Endothelial cell of umbilical vein (primary cell): Measurements from ENCODE around the gene PPP4R4.

ENCODE experiments used
- EZH2 ChIP-seq: IDR thresholded peaks from 2 replicates; pipeline ENCODE4 v1.6.1; 2012; ENCODE audit warnings: borderline replicate concordance, low read depth, mild to moderate bottlenecking, moderate library complexity, low read length, inconsistent platforms; ENCODE audit not compliant: severe bottlenecking
- FOS ChIP-seq: IDR thresholded peaks from 2 replicates; pipeline ENCODE4 v1.6.1; 2011; ENCODE audit warnings: mild to moderate bottlenecking, low read length, moderate library complexity, borderline replicate concordance; ENCODE audit not compliant: insufficient read depth
- POLR2A ChIP-seq: IDR thresholded peaks from 2 replicates; pipeline ENCODE4 v1.6.1; 2012; ENCODE audit warnings: low read depth, mild to moderate bottlenecking, control low read depth, low read length
- POLR2AphosphoS5 ChIP-seq: IDR thresholded peaks from 2 replicates; pipeline ENCODE4 v1.6.1; 2012; ENCODE audit warnings: low read depth, mild to moderate bottlenecking, control low read depth, low read length, moderate library complexity; ENCODE audit not compliant: insufficient read depth
- TF ChIP-seq, protein P1 (sequence below), 2 donors: IDR thresholded peaks; 1 replicate in 1 of 2; 2 replicates in 1 of 2; pipeline ENCODE4 v1.5.1; 2011; ENCODE audit warnings: low read length in 2 of 2, mild to moderate bottlenecking in 2 of 2, moderate library complexity in 2 of 2, control low read depth in 1 of 2, inconsistent platforms in 1 of 2, low read depth in 1 of 2; ENCODE audit not compliant: insufficient read depth in 1 of 2; ENCODE audit errors: extremely low read depth in 1 of 2

DNA sequence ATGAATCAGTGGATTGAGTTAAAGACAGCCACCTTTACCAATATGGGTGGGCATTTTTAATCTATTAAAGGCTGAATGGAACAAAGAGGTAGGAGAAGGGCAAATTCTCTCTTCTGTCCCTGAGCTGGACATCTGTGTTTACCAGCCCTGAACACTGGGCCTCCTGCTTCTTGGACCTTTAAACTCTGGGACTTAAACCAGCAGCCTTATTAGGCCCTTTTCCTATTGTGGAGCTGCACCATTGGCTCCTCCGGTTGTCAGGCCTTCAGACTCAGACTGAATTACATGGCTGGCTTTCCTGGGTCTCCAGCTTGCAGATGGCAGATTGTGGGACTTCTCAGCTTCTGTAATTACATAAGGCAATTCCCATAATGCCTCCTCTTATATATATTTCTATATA, 142.6 kb downstream of the PPP4R4 start:
- TF ChIP-seq POLR2A (no peak), POLR2AphosphoS5 (no peak), EZH2 (no peak), FOS (no peak)
- TF ChIP-seq, protein P1, sequence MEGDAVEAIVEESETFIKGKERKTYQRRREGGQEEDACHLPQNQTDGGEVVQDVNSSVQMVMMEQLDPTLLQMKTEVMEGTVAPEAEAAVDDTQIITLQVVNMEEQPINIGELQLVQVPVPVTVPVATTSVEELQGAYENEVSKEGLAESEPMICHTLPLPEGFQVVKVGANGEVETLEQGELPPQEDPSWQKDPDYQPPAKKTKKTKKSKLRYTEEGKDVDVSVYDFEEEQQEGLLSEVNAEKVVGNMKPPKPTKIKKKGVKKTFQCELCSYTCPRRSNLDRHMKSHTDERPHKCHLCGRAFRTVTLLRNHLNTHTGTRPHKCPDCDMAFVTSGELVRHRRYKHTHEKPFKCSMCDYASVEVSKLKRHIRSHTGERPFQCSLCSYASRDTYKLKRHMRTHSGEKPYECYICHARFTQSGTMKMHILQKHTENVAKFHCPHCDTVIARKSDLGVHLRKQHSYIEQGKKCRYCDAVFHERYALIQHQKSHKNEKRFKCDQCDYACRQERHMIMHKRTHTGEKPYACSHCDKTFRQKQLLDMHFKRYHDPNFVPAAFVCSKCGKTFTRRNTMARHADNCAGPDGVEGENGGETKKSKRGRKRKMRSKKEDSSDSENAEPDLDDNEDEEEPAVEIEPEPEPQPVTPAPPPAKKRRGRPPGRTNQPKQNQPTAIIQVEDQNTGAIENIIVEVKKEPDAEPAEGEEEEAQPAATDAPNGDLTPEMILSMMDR (IDR thresholded peaks at IDR 0.05; ENCODE audit: extremely low read depth in 1 of 2, insufficient read depth in 1 of 2, low read depth in 1 of 2, low read length in 2 of 2) = no peak
